Pancreas (tissue), 10 donors: ENCODE data around the gene TNRC6B. TPM values are rescaled to one million over a fixed set of nuclear protein-coding genes. Genes with fewer than 3 reads are reported as not detected.

Experiments
- ATAC-seq, 4 donors: fragments of 200-7000 bp; cut with Tn5 transposase; one replicate each; pipeline versions ENCODE4 v1.8.0 to v1.9.1; 2020; ENCODE audit warnings: mild to moderate bottlenecking in 4 of 4, moderate library complexity in 4 of 4
- DNase-seq, 6 donors: peaks; one replicate each; pipeline ENCODE4 v3.0.0-alpha.2; 2020
- FAIRE-seq: peaks from 2 replicates; lab custom pipeline; 2012; peaks lifted over from hg19 to GRCh38; lab: Jason Lieb, UNC
- H3K27ac ChIP-seq, 4 donors: fragments of 200-600 bp; sonication (generic); 1 replicate in 3 of 4; 2 replicates in 1 of 4; pipeline versions ENCODE4 v1.5.0 to v1.8.0; 2020
- H3K27me3 ChIP-seq, 4 donors: fragments of 200-600 bp; one replicate each; pipeline ENCODE4 v1.8.0; 2021
- H3K36me3 ChIP-seq, 3 donors: fragments of 200-600 bp; sonication (generic) in 1 of 3; one replicate each; pipeline versions ENCODE4 v1.5.0 to v1.8.0; 2020 to 2021
- H3K4me1 ChIP-seq, 3 donors: fragments of 200-600 bp; one replicate each; pipeline ENCODE4 v1.8.0; 2021
- H3K4me3 ChIP-seq, 4 donors: fragments of 200-600 bp; sonication (generic) in 2 of 4; one replicate each; pipeline versions ENCODE4 v1.5.0 to v1.8.0; 2020 to 2021
- H3K9me3 ChIP-seq, 4 donors: fragments of 200-600 bp; one replicate each; pipeline ENCODE4 v1.8.0; 2021
- CTCF ChIP-seq, 4 donors: fragments of 200-600 bp; sonication (generic) in 3 of 4; IDR thresholded peaks; one replicate each; pipeline versions ENCODE4 v1.5.0 to v1.8.0; 2021; ENCODE audit warnings: antibody characterized with exemption in 4 of 4
- WGBS, 2 donors: extraction: QIAGEN DNeasy Blood & Tissue Kit; methylation state at CpG; one replicate each; pipeline ENCODE4 v1.1.7; 2013; 5-methylcytosine and 5-hydroxymethylcytosine counted together
- intact Hi-C, 3 donors: fragments of 100-400 bp; cut with DNase I; formaldehyde crosslinking; loops; one replicate each; pipeline versions ENCODE4 v1.11.1 to v1.14.2; 2022
- polyA plus RNA-seq, 2 donors: library from polyadenylated mRNA; stranded (reverse); fragments of 200-250 nt; gene quantifications; one replicate each; pipeline ENCODE4 v1.2.3, GENCODE V29; 2013
- total RNA-seq, 6 donors: library from RNA; stranded (reverse); fragmentation: NEBNext Ultra II Directional in 4 of 6; extraction: Animal tissue kit (Norgen Biotek cat#: 25700) in 4 of 6; gene quantifications; one replicate each; pipeline versions ENCODE4 v1.2.1 to v1.2.4, GENCODE V29; 2021 to 2023
- donor health status: healthy with polysubstance abuse.
- donor health status: DM: no; HTN: no; CAD: no; lungs with moderate emphysema.
- donor health status: DM: no; HTN: no; CAD: no.
- donor health status: control.
- donor health status: control.
- donor health status: Bipolar disorder and iron deficiency.
- donor health status: DM: yes; HTN: yes; CAD: no.
- donor health status: DM: no; HTN: no; CAD: no.
- donor health status: DM: no; HTN: no; CAD: no.
- donor health status: DM: yes; HTN: yes; CAD: no.

Gene TNRC6B
- total and polyA plus RNA-seq, 8 donors: 2.2 to 31.3 (median 21.0) TPM

- Histone ChIP-seq H3K4me3 (no peak overlapping the region), H3K27me3 (no peaks in the 10 kb centered on the region), H3K36me3 (no peaks in the 10 kb centered on the region), H3K4me1 (peaks cover 14 to 22% (median 20%) of the 10 kb centered on the region in 3 donors), H3K9me3 (no peaks in the 10 kb centered on the region), H3K27ac (no peak overlapping the region)
- intact Hi-C loops: no loop called here
- no peak for DNase-seq
- no peak for ATAC-seq
- no peak for FAIRE-seq
- TF ChIP-seq CTCF (IDR thresholded peaks at IDR 0.05): no peak
- 90 to 93% methylated on average over 3 of the region's 3 CpGs for WGBS, 2 donors
Measured at GRCh38 chr22:40198733-40199132, 21.0 kb downstream of the TNRC6B start.

GRCh38 chr22:40199223-40199622, 21.5 kb downstream of the TNRC6B start:
- DNase-seq (no peak), FAIRE-seq (no peak), ATAC-seq (peak in 3 of 4 donors; percentile 31 to 65 (median 53))
- WGBS, 2 donors: 73 to 75% methylated on average over 2 of the region's 2 CpGs
- H3K36me3 ChIP-seq: no peaks in the 10 kb centered on the region
- no peak overlapping the region for H3K27ac ChIP-seq
- H3K4me3 ChIP-seq: no peak overlapping the region
- no peaks in the 10 kb centered on the region for H3K27me3 ChIP-seq
- no peaks in the 10 kb centered on the region for H3K9me3 ChIP-seq
- intact Hi-C loops: no loop called here
- H3K4me1 ChIP-seq: peaks cover 14 to 22% (median 20%) of the 10 kb centered on the region in 3 donors
- no peak for TF ChIP-seq CTCF (IDR thresholded peaks at IDR 0.05)

GRCh38 chr22:40199852-40200251, 22.1 kb downstream of the TNRC6B start:
- no peak for FAIRE-seq
- intact Hi-C loops: no loop called here

GRCh38 chr22:40200795-40201530, 23.2 kb downstream of the TNRC6B start:
- WGBS, 2 donors: 91 to 93% methylated on average over 7 of the region's 7 CpGs
- FAIRE-seq (no peak), ATAC-seq (no peak), DNase-seq (no peak)
- Histone ChIP-seq H3K4me3 (no peak overlapping the region), H3K27me3 (no peaks in the 10 kb centered on the region), H3K27ac (no peak overlapping the region), H3K4me1 (peaks cover 22 to 25% (median 24%) of the 10 kb centered on the region in 3 donors), H3K36me3 (no peaks in the 10 kb centered on the region), H3K9me3 (no peaks in the 10 kb centered on the region)
- TF ChIP-seq CTCF (IDR thresholded peaks at IDR 0.05): no peak
- intact Hi-C loops: no loop called here

More at GRCh38 chr22:40199852-40200251, 22.1 kb downstream of the TNRC6B start:
- 94 to 95% methylated on average over 7 of the region's 7 CpGs for WGBS, 2 donors
- Histone ChIP-seq H3K9me3 (no peaks in the 10 kb centered on the region), H3K27me3 (no peaks in the 10 kb centered on the region), H3K4me3 (no peak overlapping the region), H3K27ac (no peak overlapping the region), H3K36me3 (no peaks in the 10 kb centered on the region), H3K4me1 (peaks cover 19 to 22% (median 20%) of the 10 kb centered on the region in 3 donors)
- ATAC-seq (no peak), DNase-seq (no peak)
- no peak for TF ChIP-seq CTCF (IDR thresholded peaks at IDR 0.05)
